ENCODE data around the gene NCEH1. TPM values are rescaled to one million over a fixed set of nuclear protein-coding genes. Genes with fewer than 3 reads are reported as not detected.
"Not testable (repeated sequence)": the region's sequence is repeated elsewhere in the genome, so short reads cannot be mapped to it uniquely, and the experiment has no call there.

NCEH1 gene
- polyA plus RNA-seq, 4 donors = 3.5 to 4.8 (median 4.8) TPM

DNA sequence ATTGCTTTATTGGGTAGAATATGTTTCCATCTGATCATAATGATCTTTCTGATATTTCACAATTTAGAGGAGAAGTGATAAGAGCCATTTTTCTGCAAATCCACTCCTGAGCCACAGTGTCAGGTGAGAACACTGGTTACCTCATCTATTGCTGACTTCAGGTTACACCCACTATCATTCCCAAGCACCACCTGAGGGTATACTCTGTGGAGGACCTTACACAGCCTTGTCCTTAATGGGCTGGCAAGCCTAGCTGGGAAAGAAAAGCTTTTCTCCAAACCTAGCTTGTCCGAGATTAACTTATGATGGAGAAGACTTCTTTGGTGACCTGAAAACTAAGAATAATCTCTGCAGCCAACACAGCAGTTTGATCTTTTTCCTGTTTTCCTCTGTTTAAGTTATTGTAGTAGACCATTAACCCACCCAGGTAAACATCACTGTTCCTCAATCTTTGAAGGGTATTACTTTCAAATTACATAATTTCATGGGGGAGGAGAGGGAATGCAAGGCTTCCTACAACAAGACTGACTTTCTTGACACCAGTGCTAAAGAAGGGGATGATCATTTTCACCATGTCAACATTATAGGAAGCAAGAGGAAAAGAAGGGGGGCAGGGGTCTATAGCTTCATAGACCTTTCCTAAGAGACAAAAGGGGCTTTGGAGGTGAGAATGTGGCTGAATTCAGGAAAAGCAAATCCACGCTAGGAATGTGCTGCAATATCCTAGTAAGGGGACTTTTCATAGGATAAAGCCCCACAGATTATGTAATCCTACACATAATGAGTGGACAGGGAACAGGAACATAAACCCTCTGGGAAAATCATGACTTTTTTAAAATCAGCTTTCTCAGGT, 1.7 kb downstream of the NCEH1 start:
- DNase-seq (ENCODE audit: low read depth in 4 of 4, low spot score in 2 of 4) = no peak

DNA sequence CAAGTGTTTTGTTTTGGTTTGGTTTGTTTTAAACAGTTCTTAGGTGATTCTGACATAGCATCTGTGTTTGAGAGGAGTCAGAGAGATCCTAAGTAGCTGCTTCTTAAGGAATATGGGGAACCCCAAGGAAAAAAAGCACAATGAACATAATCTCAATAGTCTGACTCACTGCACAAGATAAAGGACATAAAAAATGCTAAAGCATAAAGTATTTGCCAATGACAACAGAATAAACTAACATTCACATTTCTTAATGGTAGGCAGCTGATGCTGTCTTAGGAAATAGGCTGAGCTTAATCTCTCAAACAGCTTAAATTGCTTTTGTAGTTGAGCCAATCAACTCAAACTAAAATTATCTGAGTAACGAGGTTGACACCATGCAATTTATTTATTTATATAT, 2.9 kb downstream of the NCEH1 start:
- no peak for DNase-seq (ENCODE audit: low read depth in 4 of 4, low spot score in 2 of 4)

DNA sequence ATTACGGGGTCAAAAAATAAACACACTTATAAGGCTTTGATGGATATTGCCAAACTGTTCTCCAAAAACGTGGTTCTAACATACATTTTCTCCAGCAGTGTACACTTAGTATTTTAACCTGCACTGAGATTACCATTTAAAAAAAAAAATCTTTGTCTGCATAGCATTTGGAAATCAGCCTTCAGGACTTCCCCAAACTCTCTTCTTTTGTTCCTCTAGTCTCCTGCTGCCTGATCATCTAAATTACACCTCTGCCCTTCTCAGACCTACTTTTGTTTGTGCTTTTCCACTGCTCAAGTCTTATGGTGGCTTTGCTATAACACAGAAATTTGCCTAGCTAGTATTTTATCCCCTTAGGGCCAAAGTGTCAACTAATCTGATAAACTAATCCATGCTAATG, 3.8 kb downstream of the NCEH1 start:
- DNase-seq (ENCODE audit: low read depth in 4 of 4, low spot score in 2 of 4) = no peak

GRCh38 chr3:172705170-172705569, 5.7 kb downstream of the NCEH1 start:
- no peak for DNase-seq (ENCODE audit: low read depth in 4 of 4, low spot score in 2 of 4)

DNA sequence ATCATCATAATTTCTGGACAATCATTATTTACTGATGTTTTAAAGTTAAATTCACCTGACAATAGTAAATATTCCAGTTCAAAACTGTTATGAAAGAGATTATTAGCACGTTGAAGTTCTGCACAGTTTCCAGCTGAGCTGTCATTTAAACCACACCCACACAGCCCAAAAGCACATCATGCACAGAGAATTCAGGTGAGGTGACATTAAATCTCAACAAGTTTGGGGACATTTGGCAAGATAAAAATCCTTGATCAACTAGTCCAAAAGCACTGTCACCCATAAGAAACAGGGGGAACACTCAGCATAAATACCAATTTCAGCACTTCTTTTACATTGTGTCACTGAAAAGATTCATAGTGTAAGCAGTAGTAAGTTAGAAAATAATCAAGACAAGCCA, 6.9 kb downstream of the NCEH1 start:
- DNase-seq (ENCODE audit: low read depth in 4 of 4, low spot score in 2 of 4) = no peak

DNA sequence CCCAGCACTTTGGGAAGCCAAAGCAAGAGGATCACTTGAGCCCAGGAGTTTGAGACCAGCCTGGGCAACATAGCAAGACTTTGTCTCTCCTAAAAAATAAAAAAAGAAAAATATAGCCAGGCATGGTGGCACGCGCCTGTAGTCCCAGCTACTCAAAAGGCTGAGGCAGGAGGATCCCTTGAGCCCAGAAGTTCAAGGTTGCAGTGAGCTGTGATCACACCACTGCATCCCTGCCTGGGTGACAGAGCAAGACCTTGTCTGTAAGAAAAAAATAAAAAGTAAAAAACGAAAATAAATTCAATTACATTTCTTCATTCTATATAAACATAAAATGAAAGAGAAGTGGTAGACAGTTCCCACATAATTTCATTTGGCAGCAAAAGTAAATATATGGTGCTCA, 8.1 kb downstream of the NCEH1 start:
- not testable (repeated sequence) for DNase-seq (ENCODE audit: low read depth in 4 of 4, low spot score in 2 of 4)

DNA sequence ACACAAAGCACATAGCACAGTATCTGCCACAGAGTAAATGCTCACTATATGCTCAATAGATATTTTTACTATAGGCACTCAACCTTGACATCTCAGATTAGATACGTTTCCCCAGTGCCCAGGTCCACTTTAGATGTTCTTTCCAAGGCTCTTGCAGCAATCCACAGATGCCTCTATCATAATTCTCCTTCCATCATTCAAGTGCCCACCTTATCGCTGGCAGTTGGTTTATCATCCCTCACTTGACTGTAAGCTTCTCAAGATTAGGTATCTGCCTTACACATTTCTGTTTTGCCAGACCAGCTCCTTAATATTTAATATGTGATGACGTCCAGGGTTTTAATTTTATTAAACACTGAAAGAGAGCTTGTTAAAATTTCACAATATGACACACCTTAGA, 8.6 kb downstream of the NCEH1 start:
- no peak for DNase-seq (ENCODE audit: low read depth in 4 of 4, low spot score in 2 of 4)

- no peak for DNase-seq (ENCODE audit: low read depth in 4 of 4, low spot score in 2 of 4)
Observed at GRCh38 chr3:172701751-172702150, 9.1 kb downstream of the NCEH1 start.

DNA sequence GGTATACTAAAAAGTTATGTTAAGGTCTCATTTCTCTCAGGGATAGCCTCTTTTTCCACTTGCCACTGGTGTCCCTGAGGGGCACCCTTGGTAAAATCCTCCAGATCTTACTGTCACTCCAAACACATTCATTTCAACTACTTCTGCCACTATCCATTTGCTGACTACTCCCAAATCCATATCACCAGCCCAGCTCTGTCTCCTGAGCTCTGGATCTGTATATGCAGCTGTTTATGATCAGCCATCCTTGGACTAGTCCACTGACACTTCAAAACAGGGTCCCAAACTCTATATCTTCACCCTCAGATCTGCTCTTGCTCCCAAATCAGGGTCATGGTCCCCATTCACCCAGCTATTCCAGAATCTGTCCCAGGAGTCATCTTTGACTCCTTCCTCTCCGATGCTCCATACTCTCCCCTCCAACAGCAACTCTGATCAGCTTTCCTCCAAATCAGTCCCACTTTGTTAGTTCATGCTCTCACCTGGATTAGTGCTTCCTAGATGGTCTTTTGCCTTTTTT, 9.9 kb downstream of the NCEH1 start:
- no peak for DNase-seq (ENCODE audit: low read depth in 4 of 4, low spot score in 2 of 4)

DNA sequence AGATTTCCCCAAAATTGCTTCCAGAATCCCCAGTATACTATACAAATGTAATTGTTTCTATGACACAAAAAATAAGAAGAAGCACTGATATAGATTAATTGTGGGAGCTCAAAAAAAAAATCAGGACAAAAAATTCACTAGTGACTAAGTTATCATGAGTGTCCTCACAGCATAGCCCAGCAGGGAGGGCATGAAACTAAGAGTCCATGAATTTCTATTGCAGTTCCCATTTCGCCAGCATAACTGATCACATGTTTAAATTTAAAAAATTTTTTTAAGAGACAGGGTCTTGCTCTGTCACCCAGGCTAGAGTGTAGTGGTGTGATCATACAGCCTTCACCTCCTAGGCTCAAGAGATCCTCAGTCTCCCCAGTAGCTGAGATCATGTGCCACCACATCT, 10.6 kb downstream of the NCEH1 start:
- DNase-seq (ENCODE audit: low read depth in 4 of 4, low spot score in 2 of 4) = no peak

GRCh38 chr3:172699031-172699430, 11.8 kb downstream of the NCEH1 start:
- DNase-seq (ENCODE audit: low read depth in 4 of 4, low spot score in 2 of 4) = no peak

DNA sequence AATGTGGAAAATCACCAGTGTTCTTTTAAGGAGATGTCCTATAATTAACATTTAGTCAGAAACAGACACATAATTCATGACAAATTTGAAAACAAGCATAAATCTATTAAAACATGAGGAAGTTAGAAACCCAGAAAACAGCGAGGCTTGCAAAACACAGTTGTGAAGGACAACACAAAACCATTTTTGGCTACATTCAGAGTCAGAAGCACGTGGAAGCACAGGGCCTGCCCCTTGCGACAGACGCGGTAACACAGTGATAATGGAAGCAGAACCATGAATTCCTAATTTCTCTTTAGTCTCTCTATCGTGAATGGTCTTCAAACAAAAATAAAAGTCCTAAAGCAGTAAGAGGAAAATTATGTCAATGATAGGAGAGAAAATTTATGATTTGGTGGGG, 12.2 kb downstream of the NCEH1 start:
- no peak for DNase-seq (ENCODE audit: low read depth in 4 of 4, low spot score in 2 of 4)

- DNase-seq (ENCODE audit: low read depth in 4 of 4, low spot score in 2 of 4) = no peak
Observed at GRCh38 chr3:172697558-172697957, 13.3 kb downstream of the NCEH1 start.

DNA sequence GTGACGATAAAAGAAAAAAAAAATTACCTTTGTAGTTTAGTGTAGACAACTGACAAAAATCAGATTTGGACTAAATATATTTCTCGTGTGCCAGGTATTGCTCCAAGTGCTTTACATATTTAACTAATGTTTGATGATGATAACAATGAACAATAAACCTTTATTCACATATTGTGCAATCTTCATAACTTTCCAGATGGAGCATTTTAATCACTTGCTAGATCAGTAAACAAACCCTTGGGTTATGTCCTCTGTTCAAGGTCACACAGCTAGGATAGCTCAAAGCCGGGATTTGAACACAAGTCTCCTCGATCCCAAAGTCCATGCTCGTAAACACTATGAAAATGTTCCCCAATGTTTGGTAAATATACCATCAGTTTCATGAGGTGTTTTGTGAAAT, 14.5 kb downstream of the NCEH1 start:
- no peak for DNase-seq (ENCODE audit: low read depth in 4 of 4, low spot score in 2 of 4)

DNA sequence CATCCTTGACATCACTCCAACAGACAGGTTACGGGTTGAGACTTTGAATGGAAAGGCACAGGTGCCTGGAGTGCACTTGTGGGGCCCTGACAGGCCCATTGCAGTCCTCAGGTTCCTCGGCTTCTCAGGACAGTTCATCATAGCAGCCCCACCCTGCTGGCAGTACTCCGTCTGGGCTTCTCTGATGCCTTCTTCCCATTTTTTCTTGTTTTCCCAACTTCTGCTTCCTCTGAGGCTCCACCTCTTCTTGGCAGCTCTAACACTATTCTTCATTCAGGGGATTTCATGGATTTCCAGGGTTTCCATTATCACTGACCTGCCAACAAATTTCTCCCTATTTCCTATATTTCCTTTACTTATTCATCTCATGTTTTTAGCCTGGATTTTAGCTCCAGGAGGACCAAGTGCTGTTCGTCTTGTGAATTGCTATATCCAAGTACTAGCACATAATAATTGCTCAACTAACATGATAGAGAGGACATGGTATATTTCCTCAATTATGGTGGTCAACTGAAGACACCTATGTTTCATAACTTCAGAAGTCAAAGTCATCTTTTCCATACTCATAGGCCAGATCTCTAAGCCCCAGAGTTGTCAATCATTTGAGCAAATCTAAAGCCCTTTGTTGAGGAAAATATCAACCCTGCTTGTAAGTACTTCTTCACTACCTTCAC, 16.2 kb downstream of the NCEH1 start:
- DNase-seq (ENCODE audit: low read depth in 4 of 4, low spot score in 2 of 4) = no peak

DNA sequence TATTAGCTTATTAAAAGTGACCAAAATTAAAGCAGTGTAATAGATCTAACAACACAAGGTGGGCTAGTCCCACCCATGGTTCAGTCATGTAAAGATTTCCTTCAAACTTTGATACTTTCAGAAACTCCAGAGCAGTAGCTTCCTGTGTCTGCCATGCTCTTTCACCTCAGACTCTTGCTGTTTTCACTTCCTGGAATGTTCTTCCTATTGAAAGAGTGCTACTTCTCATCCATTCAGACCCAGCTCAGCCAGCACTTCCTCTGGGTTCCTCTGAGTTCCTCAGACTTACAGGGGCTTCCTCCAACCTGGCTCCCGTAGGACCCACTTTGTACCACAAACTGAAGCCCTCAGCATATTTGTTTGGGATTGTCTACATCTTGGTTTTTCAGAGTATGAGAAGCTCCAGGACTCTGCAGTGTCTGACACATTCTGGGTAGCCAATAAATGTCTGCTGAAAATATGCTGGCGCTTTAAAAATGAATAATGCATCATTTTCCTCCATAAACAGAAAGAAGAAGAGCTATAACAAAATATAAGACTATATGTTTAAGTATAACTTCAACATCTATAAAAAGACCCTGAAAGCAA, 18.0 kb downstream of the NCEH1 start:
- DNase-seq (ENCODE audit: low read depth in 4 of 4, low spot score in 2 of 4) = no peak

- DNase-seq (ENCODE audit: low read depth in 4 of 4, low spot score in 2 of 4) = no peak
Observed at GRCh38 chr3:172690936-172691335, 19.9 kb downstream of the NCEH1 start.

DNA sequence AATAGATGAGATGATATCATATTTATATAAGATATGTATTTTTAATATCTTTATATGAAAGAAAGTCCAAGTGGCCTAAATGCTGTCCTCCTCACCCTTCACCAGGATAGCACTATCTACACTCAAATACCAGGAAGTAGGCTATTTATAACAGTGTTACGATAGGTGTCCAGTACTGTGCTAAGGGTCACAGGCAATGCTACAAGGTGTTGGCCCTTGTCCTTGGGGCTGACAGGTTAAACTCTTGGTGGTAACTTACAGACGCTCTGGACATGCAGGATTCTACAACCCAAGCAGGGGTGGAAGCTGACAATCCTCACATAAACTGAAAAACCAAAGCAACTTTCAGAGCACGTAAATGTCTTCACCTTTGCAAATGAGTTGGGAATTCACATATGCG, 22.3 kb downstream of the NCEH1 start:
- DNase-seq (ENCODE audit: low read depth in 4 of 4, low spot score in 2 of 4) = no peak

- no peak for DNase-seq (ENCODE audit: low read depth in 4 of 4, low spot score in 2 of 4)
Observed at GRCh38 chr3:172687501-172687900, 23.4 kb downstream of the NCEH1 start.

- no peak for DNase-seq (ENCODE audit: low read depth in 4 of 4, low spot score in 2 of 4)
Observed at GRCh38 chr3:172685331-172686214, 25.3 kb downstream of the NCEH1 start.

- no peak for DNase-seq (ENCODE audit: low read depth in 4 of 4, low spot score in 2 of 4)
Observed at GRCh38 chr3:172680684-172681083, 30.2 kb downstream of the NCEH1 start.

All from left renal cortex interstitium (tissue), 4 donors.